Lung (tissue), 12 donors: ENCODE results near the gene SCNN1B. TPM values are rescaled to one million over a fixed set of nuclear protein-coding genes. Genes with fewer than 3 reads are reported as not detected.

Experiments
- ATAC-seq: fragments of 200-7000 bp; cut with Tn5 transposase; one replicate; pipeline ENCODE4 v1.9.1; 2020; ENCODE audit warnings: moderate number of reproducible peaks; ENCODE audit not compliant: insufficient read depth, low FRiP score
- DNase-seq, 3 donors: peaks; one replicate each; pipeline ENCODE4 v3.0.0-alpha.2; 2013 to 2017
- H3K27ac ChIP-seq, 2 donors: one replicate each; pipeline ENCODE4 v1.5.1; 2013; ENCODE audit warnings: mild to moderate bottlenecking in 2 of 2, moderate library complexity in 2 of 2, control low read depth in 1 of 2, inconsistent platforms in 1 of 2, low read depth in 1 of 2, low read length in 1 of 2
- H3K27me3 ChIP-seq, 3 donors: one replicate each; pipeline ENCODE4 v1.5.1; 2013; ENCODE audit warnings: low read length in 2 of 3; ENCODE audit not compliant: control insufficient read depth in 3 of 3, insufficient read depth in 3 of 3
- H3K36me3 ChIP-seq, 4 donors: one replicate each; pipeline ENCODE4 v1.5.1; 2013; ENCODE audit warnings: low read length in 4 of 4, mild to moderate bottlenecking in 1 of 4, moderate library complexity in 1 of 4; ENCODE audit not compliant: control insufficient read depth in 4 of 4, insufficient read depth in 4 of 4
- H3K4me1 ChIP-seq, 5 donors: one replicate each; pipeline ENCODE4 v1.5.1; 2013; ENCODE audit warnings: low read length in 5 of 5, mild to moderate bottlenecking in 2 of 5, moderate library complexity in 1 of 5; ENCODE audit not compliant: control insufficient read depth in 5 of 5, insufficient read depth in 5 of 5
- H3K4me3 ChIP-seq: one replicate; pipeline ENCODE4 v1.5.1; 2013; ENCODE audit warnings: mild to moderate bottlenecking, control low read depth, moderate library complexity
- H3K9ac ChIP-seq, 2 donors: one replicate each; pipeline ENCODE4 v1.5.1; 2013; ENCODE audit warnings: low read length in 2 of 2, control low read depth in 1 of 2; ENCODE audit not compliant: insufficient read depth in 1 of 2
- H3K9me3 ChIP-seq, 4 donors: one replicate each; pipeline ENCODE4 v1.5.1; 2013; ENCODE audit warnings: low read length in 3 of 4, mild to moderate bottlenecking in 1 of 4, moderate library complexity in 1 of 4; ENCODE audit not compliant: control insufficient read depth in 4 of 4, insufficient read depth in 3 of 4
- WGBS, 2 donors: extraction: QIAGEN DNeasy Blood & Tissue Kit; methylation state at CpG; one replicate each; pipeline ENCODE4 v1.1.7; 2013; 5-methylcytosine and 5-hydroxymethylcytosine counted together
- polyA plus RNA-seq, 2 donors: library from polyadenylated mRNA; stranded (reverse); fragments of 200-250 nt; gene quantifications; one replicate each; pipeline ENCODE4 v1.2.1, GENCODE V29; 2013
- total RNA-seq, 2 donors: library from RNA; depleted of rRNA in 1 of 2; stranded (reverse); fragments of >200 nt in 1 of 2; gene quantifications; one replicate each; pipeline ENCODE4 v1.2.1, GENCODE V29; 2014 to 2021
- TF ChIP-seq, protein P1 (sequence below): IDR thresholded peaks from 2 replicates; pipeline ENCODE4 v1.5.1; 2012; ENCODE audit warnings: mild to moderate bottlenecking; ENCODE audit errors: control extremely low read depth, extremely low read depth
- donor health status: control.
- donor health status: control.
- donor health status: Bipolar disorder and iron deficiency.
- donor health status: healthy.
- donor health status: DM: yes; HTN: yes; CAD: no.

Gene SCNN1B
- total and polyA plus RNA-seq, 4 donors = 16.4 to 58.7 (median 41.3) TPM

GRCh38 chr16:23270654-23271053 lies 31.4 kb upstream of the SCNN1B start:
- ATAC-seq = no peak
- TF ChIP-seq, protein P1, sequence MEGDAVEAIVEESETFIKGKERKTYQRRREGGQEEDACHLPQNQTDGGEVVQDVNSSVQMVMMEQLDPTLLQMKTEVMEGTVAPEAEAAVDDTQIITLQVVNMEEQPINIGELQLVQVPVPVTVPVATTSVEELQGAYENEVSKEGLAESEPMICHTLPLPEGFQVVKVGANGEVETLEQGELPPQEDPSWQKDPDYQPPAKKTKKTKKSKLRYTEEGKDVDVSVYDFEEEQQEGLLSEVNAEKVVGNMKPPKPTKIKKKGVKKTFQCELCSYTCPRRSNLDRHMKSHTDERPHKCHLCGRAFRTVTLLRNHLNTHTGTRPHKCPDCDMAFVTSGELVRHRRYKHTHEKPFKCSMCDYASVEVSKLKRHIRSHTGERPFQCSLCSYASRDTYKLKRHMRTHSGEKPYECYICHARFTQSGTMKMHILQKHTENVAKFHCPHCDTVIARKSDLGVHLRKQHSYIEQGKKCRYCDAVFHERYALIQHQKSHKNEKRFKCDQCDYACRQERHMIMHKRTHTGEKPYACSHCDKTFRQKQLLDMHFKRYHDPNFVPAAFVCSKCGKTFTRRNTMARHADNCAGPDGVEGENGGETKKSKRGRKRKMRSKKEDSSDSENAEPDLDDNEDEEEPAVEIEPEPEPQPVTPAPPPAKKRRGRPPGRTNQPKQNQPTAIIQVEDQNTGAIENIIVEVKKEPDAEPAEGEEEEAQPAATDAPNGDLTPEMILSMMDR = no peak
- Histone ChIP-seq H3K9me3 (peaks cover 0 to 7% (median 0%) of the 10 kb centered on the region in 4 donors), H3K4me3 (no peak overlapping the region), H3K4me1 (peaks cover 0 to 1% (median 0%) of the 10 kb centered on the region in 5 donors), H3K27me3 (no peaks in the 10 kb centered on the region), H3K36me3 (no peaks in the 10 kb centered on the region), H3K27ac (no peak overlapping the region), H3K9ac (no peak overlapping the region)
- 94 to 98% methylated on average over 3 of the region's 3 CpGs for WGBS, 2 donors
- DNase-seq = no peak

DNA sequence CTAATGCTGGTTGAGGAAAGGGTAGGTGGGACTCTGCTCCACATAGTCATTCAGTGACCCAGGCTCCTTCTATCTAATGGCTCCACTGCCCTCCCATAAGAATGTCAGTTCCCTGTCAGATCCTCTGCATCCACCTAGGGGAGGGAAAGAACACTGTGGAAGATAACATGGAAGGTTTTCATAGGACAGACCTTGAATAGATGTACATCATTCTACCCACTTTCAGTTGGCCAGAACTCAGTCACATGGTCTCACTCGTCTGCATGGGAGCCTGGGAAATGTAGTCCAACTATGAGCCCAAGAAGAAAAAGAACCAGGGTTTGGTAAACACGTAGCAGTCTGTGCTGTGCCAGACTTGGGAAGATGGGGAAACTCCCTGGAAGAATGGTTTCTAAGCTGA lies 27.1 kb upstream of the SCNN1B start:
- Histone ChIP-seq H3K9ac (no peak overlapping the region), H3K36me3 (no peaks in the 10 kb centered on the region), H3K27me3 (no peaks in the 10 kb centered on the region), H3K4me1 (peaks cover 0 to 5% (median 1%) of the 10 kb centered on the region in 5 donors), H3K9me3 (peaks cover 0 to 7% (median 0%) of the 10 kb centered on the region in 4 donors), H3K4me3 (no peak overlapping the region), H3K27ac (no peak overlapping the region)
- TF ChIP-seq, protein P1 = no peak
- DNase-seq (no peak), ATAC-seq (no peak)
- WGBS, 2 donors = 60 to 71% methylated on average over 2 of the region's 2 CpGs

DNA sequence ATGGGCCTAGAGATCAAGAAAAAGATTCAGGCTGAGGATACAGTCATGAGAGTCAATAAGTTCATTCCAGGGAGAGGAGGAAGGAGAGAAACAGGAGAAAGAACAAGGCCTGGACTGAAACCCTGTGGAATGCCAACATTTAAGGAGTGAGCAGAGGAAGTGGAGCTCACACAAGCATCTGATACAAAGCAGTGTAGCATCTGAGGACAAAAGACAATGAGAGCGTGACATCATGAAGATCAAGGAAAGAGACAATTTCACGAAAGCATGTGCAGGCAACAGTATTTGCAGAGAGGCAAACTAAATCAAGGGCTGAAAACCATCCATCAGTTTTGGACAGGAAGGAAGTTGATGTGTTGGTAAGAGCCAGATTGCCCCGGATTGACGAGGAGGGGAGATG lies 25.3 kb upstream of the SCNN1B start:
- 44 to 55% methylated on average over 4 of the region's 4 CpGs for WGBS, 2 donors
- Histone ChIP-seq H3K4me1 (peaks cover 0 to 5% (median 1%) of the 10 kb centered on the region in 5 donors), H3K9ac (no peak overlapping the region), H3K27ac (no peak overlapping the region), H3K4me3 (no peak overlapping the region), H3K9me3 (no peaks in the 10 kb centered on the region), H3K36me3 (no peaks in the 10 kb centered on the region), H3K27me3 (no peaks in the 10 kb centered on the region)
- no peak for ATAC-seq
- TF ChIP-seq, protein P1 = no peak
- DNase-seq = no peak

GRCh38 chr16:23278031-23278430 lies 24.1 kb upstream of the SCNN1B start:
- peak overlapping the region in 1 of 2 donors; percentile 17 for H3K27ac ChIP-seq
- WGBS, 2 donors = 58 to 82% methylated on average over 2 of the region's 2 CpGs
- TF ChIP-seq, protein P1 = no peak

More at GRCh38 chr16:23278031-23278430, 24.1 kb upstream of the SCNN1B start:
- no peak overlapping the region for H3K9ac ChIP-seq
- no peaks in the 10 kb centered on the region for H3K36me3 ChIP-seq
- no peak overlapping the region for H3K4me3 ChIP-seq
- H3K4me1 ChIP-seq = peaks cover 0 to 5% (median 1%) of the 10 kb centered on the region in 5 donors
- no peaks in the 10 kb centered on the region for H3K9me3 ChIP-seq
- ATAC-seq = no peak
- H3K27me3 ChIP-seq = no peaks in the 10 kb centered on the region
- DNase-seq = no peak
